Activated effector memory CD4-positive, alpha-beta T cell treated with anti-CD3 and anti-CD28 coated beads, Interleukin-2, amount 50 U/mL, for 16 hours (primary cell): Measurements from ENCODE around the gene RAB26.
"Not testable (repeated sequence)": the region's sequence is repeated elsewhere in the genome, so short reads cannot be mapped to it uniquely, and the experiment has no call there.

ENCODE experiments used
- DNase-seq: peaks from one replicate; pipeline ENCODE4 v3.0.0-alpha.2; 2020

RAB26 gene

DNA sequence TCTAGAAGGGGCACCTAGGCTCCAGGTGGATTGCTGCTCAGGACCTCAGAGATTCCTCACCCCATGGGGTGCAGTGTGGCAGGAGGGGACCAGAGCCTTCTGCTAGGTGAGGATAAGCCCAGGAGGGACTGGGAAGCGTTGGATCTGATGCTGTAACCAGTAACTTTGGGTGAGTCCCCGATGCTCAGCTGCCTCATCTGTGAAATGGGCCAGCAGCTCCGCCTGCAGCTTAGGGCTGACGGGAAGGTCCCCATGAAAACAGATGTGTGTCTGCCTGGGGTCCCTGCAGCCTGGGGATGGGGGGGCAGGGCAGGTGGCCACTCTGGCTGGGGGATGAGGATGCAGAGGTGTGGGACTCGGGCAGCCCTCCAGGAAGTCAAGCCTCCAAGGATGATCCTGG lies 50.7 kb downstream of the RAB26 start:
- no peak for DNase-seq

DNA sequence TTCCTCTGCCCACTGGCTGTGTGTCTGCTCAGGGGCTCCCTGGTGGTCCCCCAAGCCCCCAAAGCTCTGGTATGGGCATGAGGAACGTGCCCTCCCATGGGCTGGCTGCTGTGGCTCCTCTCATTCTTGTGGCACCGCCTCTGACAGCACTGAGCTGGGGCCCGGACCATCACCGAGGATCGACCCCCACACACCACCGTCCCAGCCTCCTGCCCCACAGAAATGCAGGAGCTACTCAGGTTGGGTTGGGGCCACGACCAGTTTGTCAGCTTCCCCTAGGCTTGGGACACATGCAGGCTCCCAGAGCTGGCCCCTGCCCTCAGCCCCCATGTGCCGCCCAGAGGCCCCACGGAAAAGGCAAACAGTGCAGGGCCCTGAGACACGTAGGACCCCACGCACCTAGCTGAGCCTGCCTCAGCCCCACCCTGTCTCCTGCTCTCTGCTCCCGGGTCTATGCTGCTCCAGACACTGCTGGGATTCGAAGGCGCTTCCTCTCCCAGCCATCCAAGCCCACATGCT lies 51.3 kb downstream of the RAB26 start:
- no peak for DNase-seq

DNA sequence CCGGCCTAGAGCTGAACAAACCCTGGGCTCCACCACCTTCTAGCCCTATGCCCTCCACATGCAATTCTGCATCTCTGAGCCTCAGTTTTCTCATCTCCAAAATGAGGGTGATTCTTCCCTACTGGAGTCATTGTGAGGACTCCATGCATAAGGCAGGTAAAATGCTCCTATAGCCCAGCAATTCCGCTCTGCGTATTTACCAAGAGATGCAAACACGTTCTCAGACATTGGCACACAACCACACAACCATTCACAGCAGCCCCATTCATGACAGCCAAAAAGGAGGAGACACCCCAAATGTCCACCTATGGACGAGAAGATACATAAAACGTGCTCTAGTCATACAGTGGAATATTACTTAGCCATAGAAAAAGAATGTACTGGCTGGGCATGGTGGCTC lies 51.9 kb downstream of the RAB26 start:
- DNase-seq: no peak

DNA sequence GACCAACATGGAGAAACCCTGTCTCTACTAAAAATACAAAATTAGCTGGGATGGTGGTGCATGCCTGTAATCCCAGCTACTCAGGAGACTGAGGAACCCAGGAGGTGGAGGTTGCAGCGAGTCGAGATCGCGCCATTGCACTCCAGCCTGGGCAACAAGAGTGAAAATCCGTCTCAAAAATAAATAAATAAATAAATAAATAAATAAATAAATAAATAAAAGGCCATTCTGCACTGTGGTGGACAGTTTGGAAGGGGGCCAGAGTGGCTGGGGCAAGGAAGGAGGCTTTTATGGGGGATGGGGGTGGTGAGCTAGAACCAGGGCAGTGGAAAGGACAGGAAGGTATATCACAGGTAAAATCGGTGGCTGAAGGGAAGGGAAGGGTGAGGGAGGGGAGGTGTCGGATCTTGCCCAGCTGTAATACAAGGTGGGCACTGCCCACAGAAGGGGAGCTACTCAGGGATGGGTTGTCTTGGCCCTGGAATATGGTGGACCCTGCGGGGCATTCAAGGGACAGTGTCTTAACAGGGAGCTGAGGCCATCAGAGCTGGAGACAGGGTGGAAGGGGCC lies 54.8 kb downstream of the RAB26 start:
- not testable (repeated sequence) for DNase-seq
